Measurements from ENCODE around the gene ARRDC1.

The ARRDC1 gene

GRCh38 chr9:137646341-137646740, 40.9 kb downstream of the ARRDC1 start:
- H3K4me3 ChIP-seq (ENCODE audit: control insufficient read depth, low read depth, low read length) = no peak overlapping the region
- DNase-seq (ENCODE audit: low read depth) = no peak
- no peak for TF ChIP-seq CTCF (IDR thresholded peaks at IDR 0.05; ENCODE audit: control insufficient read depth, insufficient read depth, low read depth, low read length, missing control alignments)

- no peak overlapping the region for H3K4me3 ChIP-seq (ENCODE audit: control insufficient read depth, low read depth, low read length)
- TF ChIP-seq CTCF (IDR thresholded peaks at IDR 0.05; ENCODE audit: control insufficient read depth, insufficient read depth, low read depth, low read length, missing control alignments) = no peak
- no peak for DNase-seq (ENCODE audit: low read depth)
Observed at GRCh38 chr9:137647096-137647714, 41.7 kb downstream of the ARRDC1 start.

- no peak overlapping the region for H3K4me3 ChIP-seq (ENCODE audit: control insufficient read depth, low read depth, low read length)
- no peak for DNase-seq (ENCODE audit: low read depth)
- TF ChIP-seq CTCF (IDR thresholded peaks at IDR 0.05; ENCODE audit: control insufficient read depth, insufficient read depth, low read depth, low read length, missing control alignments) = no peak
Observed at GRCh38 chr9:137648396-137648795, 42.9 kb downstream of the ARRDC1 start.

- H3K4me3 ChIP-seq (ENCODE audit: control insufficient read depth, low read depth, low read length) = no peak overlapping the region
- no peak for TF ChIP-seq CTCF (IDR thresholded peaks at IDR 0.05; ENCODE audit: control insufficient read depth, insufficient read depth, low read depth, low read length, missing control alignments)
- DNase-seq (ENCODE audit: low read depth) = no peak
Observed at GRCh38 chr9:137649553-137649952, 44.1 kb downstream of the ARRDC1 start.

GRCh38 chr9:137650259-137650658, 44.8 kb downstream of the ARRDC1 start:
- no peak for TF ChIP-seq CTCF (IDR thresholded peaks at IDR 0.05; ENCODE audit: control insufficient read depth, insufficient read depth, low read depth, low read length, missing control alignments)
- DNase-seq (ENCODE audit: low read depth) = no peak
- H3K4me3 ChIP-seq (ENCODE audit: control insufficient read depth, low read depth, low read length) = no peak overlapping the region

GRCh38 chr9:137650779-137651178, 45.3 kb downstream of the ARRDC1 start:
- no peak overlapping the region for H3K4me3 ChIP-seq (ENCODE audit: control insufficient read depth, low read depth, low read length)
- no peak for TF ChIP-seq CTCF (IDR thresholded peaks at IDR 0.05; ENCODE audit: control insufficient read depth, insufficient read depth, low read depth, low read length, missing control alignments)
- no peak for DNase-seq (ENCODE audit: low read depth)

GRCh38 chr9:137656416-137656815, 50.9 kb downstream of the ARRDC1 start:
- no peak for DNase-seq (ENCODE audit: low read depth)
- H3K4me3 ChIP-seq (ENCODE audit: control insufficient read depth, low read depth, low read length) = no peak overlapping the region
- no peak for TF ChIP-seq CTCF (IDR thresholded peaks at IDR 0.05; ENCODE audit: control insufficient read depth, insufficient read depth, low read depth, low read length, missing control alignments)

Data from AG09309 (cell line).